ENCODE measurements around the gene PPME1. TPM values are rescaled to one million over a fixed set of nuclear protein-coding genes. Genes with fewer than 3 reads are reported as not detected.

Gene PPME1
- total RNA-seq, 2 experiments from 2014 or later, result 28.6 to 28.8 TPM

- no peaks in the 10 kb centered on the region for H3K79me2 ChIP-seq (ENCODE audit: insufficient read depth, low read depth, low read length)
- H3K9me2 ChIP-seq (ENCODE audit: insufficient read depth, low read length), result no peaks in the 10 kb centered on the region
- no peak overlapping the region for H2AFZ ChIP-seq (ENCODE audit: low read length)
- no peaks in the 10 kb centered on the region for H4K20me1 ChIP-seq (ENCODE audit: insufficient read depth, low read length)
- CTCF ChIA-PET (ENCODE audit: unreplicated experiment), result no interaction called here
- no peak for DNase-seq (ENCODE audit: low spot score)
- H3K27ac ChIP-seq (ENCODE audit: low read depth, low read length, poor library complexity, severe bottlenecking), result no peak overlapping the region
- POLR2A ChIA-PET, result no interaction called here
- H3K4me1 ChIP-seq (ENCODE audit: insufficient read depth, low read length, poor library complexity, severe bottlenecking), result no peaks in the 10 kb centered on the region
- intact Hi-C loops (cut with micrococcal nuclease; ENCODE audit: unreplicated experiment), result no loop called here
- no peaks in the 10 kb centered on the region for H3K9me3 ChIP-seq (ENCODE audit: low read length)
- no TSS peak for BruUV-seq (replicated peaks)
- no peak overlapping the region for H3K4me2 ChIP-seq (ENCODE audit: low read length)
- no peak overlapping the region for H3K4me3 ChIP-seq (ENCODE audit: low read depth, low read length, poor library complexity, severe bottlenecking)
- TF ChIP-seq EZH2phosphoT487 (IDR thresholded peaks at IDR 0.05; ENCODE audit: borderline replicate concordance, low read depth, low read length), result no peak
- TF ChIP-seq CTCF (conservative IDR thresholded peaks at IDR 0.05; ENCODE audit: low read length), result no peak
- H3K36me3 ChIP-seq (ENCODE audit: insufficient read depth, low read length), result no peaks in the 10 kb centered on the region
Measured at GRCh38 chr11:74276581-74276980, 105.5 kb downstream of the PPME1 start.

- H3K79me2 ChIP-seq (ENCODE audit: insufficient read depth, low read depth, low read length), result no peaks in the 10 kb centered on the region
- TF ChIP-seq EZH2phosphoT487 (IDR thresholded peaks at IDR 0.05; ENCODE audit: borderline replicate concordance, low read depth, low read length) (no peak), CTCF (conservative IDR thresholded peaks at IDR 0.05; ENCODE audit: low read length) (no peak)
- no peaks in the 10 kb centered on the region for H3K9me3 ChIP-seq (ENCODE audit: low read length)
- ChIA-PET CTCF (ENCODE audit: unreplicated experiment) (no interaction called here), POLR2A (interaction anchor here (0.7 kb wide), 1 partner anchor 13 kb away, joined by 3 read pairs; no protein-coding TSS in a partner anchor)
- H3K4me1 ChIP-seq (ENCODE audit: insufficient read depth, low read length, poor library complexity, severe bottlenecking), result no peaks in the 10 kb centered on the region
- H3K27ac ChIP-seq (ENCODE audit: low read depth, low read length, poor library complexity, severe bottlenecking), result no peak overlapping the region
- no peak overlapping the region for H3K4me2 ChIP-seq (ENCODE audit: low read length)
- no peaks in the 10 kb centered on the region for H3K36me3 ChIP-seq (ENCODE audit: insufficient read depth, low read length)
- H4K20me1 ChIP-seq (ENCODE audit: insufficient read depth, low read length), result no peaks in the 10 kb centered on the region
- DNase-seq (ENCODE audit: low spot score), result no peak
- no peak overlapping the region for H3K4me3 ChIP-seq (ENCODE audit: low read depth, low read length, poor library complexity, severe bottlenecking)
- no peaks in the 10 kb centered on the region for H3K9me2 ChIP-seq (ENCODE audit: insufficient read depth, low read length)
- intact Hi-C loops (cut with micrococcal nuclease; ENCODE audit: unreplicated experiment), result no loop called here
- no peak overlapping the region for H2AFZ ChIP-seq (ENCODE audit: low read length)
- no TSS peak for BruUV-seq (replicated peaks)
Measured at GRCh38 chr11:74278103-74278502, 107.0 kb downstream of the PPME1 start.

- ChIA-PET POLR2A (interaction anchor here (0.7 kb wide), 1 partner anchor 13 kb away, joined by 3 read pairs; no protein-coding TSS in a partner anchor), CTCF (ENCODE audit: unreplicated experiment) (no interaction called here)
- H3K9me3 ChIP-seq (ENCODE audit: low read length), result no peaks in the 10 kb centered on the region
- no peaks in the 10 kb centered on the region for H3K79me2 ChIP-seq (ENCODE audit: insufficient read depth, low read depth, low read length)
- BruUV-seq (replicated peaks), result no TSS peak
- no peaks in the 10 kb centered on the region for H3K4me1 ChIP-seq (ENCODE audit: insufficient read depth, low read length, poor library complexity, severe bottlenecking)
- TF ChIP-seq EZH2phosphoT487 (IDR thresholded peaks at IDR 0.05; ENCODE audit: borderline replicate concordance, low read depth, low read length) (no peak), CTCF (conservative IDR thresholded peaks at IDR 0.05; ENCODE audit: low read length) (no peak)
- no peak overlapping the region for H3K27ac ChIP-seq (ENCODE audit: low read depth, low read length, poor library complexity, severe bottlenecking)
- no peak overlapping the region for H2AFZ ChIP-seq (ENCODE audit: low read length)
- no peaks in the 10 kb centered on the region for H3K9me2 ChIP-seq (ENCODE audit: insufficient read depth, low read length)
- H3K36me3 ChIP-seq (ENCODE audit: insufficient read depth, low read length), result no peaks in the 10 kb centered on the region
- no peak overlapping the region for H3K4me3 ChIP-seq (ENCODE audit: low read depth, low read length, poor library complexity, severe bottlenecking)
- intact Hi-C loops (cut with micrococcal nuclease; ENCODE audit: unreplicated experiment), result no loop called here
- H3K4me2 ChIP-seq (ENCODE audit: low read length), result no peak overlapping the region
- no peak for DNase-seq (ENCODE audit: low spot score)
- no peaks in the 10 kb centered on the region for H4K20me1 ChIP-seq (ENCODE audit: insufficient read depth, low read length)
Measured at GRCh38 chr11:74278721-74279161, 107.7 kb downstream of the PPME1 start.
